Neuronal stem cell (in vitro differentiated cells): ENCODE measurements around the gene MAP3K14.
A peak's percentile ranks its signal among the peaks of the same experiment; 100 is the strongest.

Source experiments
- DNase-seq: peaks from one replicate; pipeline ENCODE4 v3.0.0-alpha.2; 2013; ENCODE audit warnings: low spot score
- H2AFZ ChIP-seq: one replicate; pipeline ENCODE4 v1.6.1; 2013; ENCODE audit warnings: mild to moderate bottlenecking, low read length, inconsistent platforms
- H2AK5ac ChIP-seq: 2 replicates; pipeline ENCODE4 v1.6.1; 2013; ENCODE audit warnings: low read depth, mild to moderate bottlenecking, inconsistent platforms, low read length, moderate library complexity, mixed read lengths
- H2BK120ac ChIP-seq: 2 replicates; pipeline ENCODE4 v1.6.1; 2013; ENCODE audit warnings: low read depth, mild to moderate bottlenecking, inconsistent platforms, low read length, moderate library complexity, mixed read lengths
- H2BK12ac ChIP-seq: one replicate; pipeline ENCODE4 v1.6.1; 2013; ENCODE audit warnings: low read length, inconsistent platforms
- H2BK15ac ChIP-seq: 2 replicates; pipeline ENCODE4 v1.6.1; 2013; ENCODE audit warnings: mild to moderate bottlenecking, low read length, inconsistent platforms, mixed read lengths
- H2BK5ac ChIP-seq: one replicate; pipeline ENCODE4 v1.6.1; 2013; ENCODE audit warnings: inconsistent platforms, mild to moderate bottlenecking, low read length, moderate library complexity
- H3K14ac ChIP-seq: one replicate; pipeline ENCODE4 v1.6.1; 2013; ENCODE audit warnings: low read length, inconsistent platforms
- H3K18ac ChIP-seq: 2 replicates; pipeline ENCODE4 v1.6.1; 2013; ENCODE audit warnings: low read length, inconsistent platforms
- H3K23ac ChIP-seq: 2 replicates; pipeline ENCODE4 v1.6.1; 2013; ENCODE audit warnings: low read depth, mild to moderate bottlenecking, mixed read lengths, low read length, inconsistent platforms; ENCODE audit not compliant: poor library complexity
- H3K27ac ChIP-seq: replicated peaks from 3 replicates; pipeline ENCODE4 v1.5.1; 2013; ENCODE audit warnings: low read length, inconsistent platforms
- H3K27me3 ChIP-seq, 3 experiments: 2 replicates each; pipeline ENCODE4 v1.6.1; 2013; ENCODE audit warnings: low read length in 3 of 3, mild to moderate bottlenecking in 2 of 3, inconsistent platforms in 1 of 3, low read depth in 1 of 3, mixed read lengths in 1 of 3, moderate library complexity in 1 of 3; ENCODE audit not compliant: control insufficient read depth in 3 of 3, insufficient read depth in 3 of 3
- H3K36me3 ChIP-seq, 2 donors: replicated peaks in 1 of 2; 2 replicates each; pipeline ENCODE4 v1.6.1; 2013; ENCODE audit warnings: low read length in 2 of 2; ENCODE audit not compliant: control insufficient read depth in 2 of 2, insufficient read depth in 2 of 2
- H3K4ac ChIP-seq: 2 replicates; pipeline ENCODE4 v1.6.1; 2013; ENCODE audit warnings: inconsistent platforms, mild to moderate bottlenecking, low read length, moderate library complexity
- H3K4me1 ChIP-seq, 2 donors: 1 replicate in 1 of 2; 2 replicates in 1 of 2; pipeline ENCODE4 v1.6.1; 2013; ENCODE audit warnings: low read length in 2 of 2, low read depth in 1 of 2; ENCODE audit not compliant: control insufficient read depth in 2 of 2, insufficient read depth in 1 of 2
- H3K4me2 ChIP-seq: one replicate; pipeline ENCODE4 v1.6.1; 2013; ENCODE audit warnings: mild to moderate bottlenecking, low read length, inconsistent platforms; ENCODE audit not compliant: insufficient read depth, poor library complexity, severe bottlenecking
- H3K4me3 ChIP-seq, 2 donors: 2 replicates each; pipeline ENCODE4 v1.5.1; 2013; ENCODE audit warnings: low read length in 2 of 2, mild to moderate bottlenecking in 2 of 2, inconsistent platforms in 1 of 2, moderate library complexity in 1 of 2
- H3K79me1 ChIP-seq: one replicate; pipeline ENCODE4 v1.6.1; 2013; ENCODE audit warnings: low read depth, mild to moderate bottlenecking, inconsistent platforms, low read length, moderate library complexity
- H3K9ac ChIP-seq: one replicate; pipeline ENCODE4 v1.6.1; 2013; ENCODE audit warnings: mild to moderate bottlenecking, low read depth, low read length, inconsistent platforms; ENCODE audit not compliant: poor library complexity
- H3K9me3 ChIP-seq, 2 donors: replicated peaks in 1 of 2; 2 replicates each; pipeline versions ENCODE3 to v1.6.1; 2013; ENCODE audit warnings: low read length in 2 of 2, mild to moderate bottlenecking in 2 of 2, inconsistent platforms in 1 of 2, low read depth in 1 of 2, mixed read lengths in 1 of 2, moderate library complexity in 1 of 2; ENCODE audit not compliant: control insufficient read depth in 2 of 2, insufficient read depth in 1 of 2
- H4K8ac ChIP-seq: one replicate; pipeline ENCODE4 v1.6.1; 2013; ENCODE audit warnings: low read depth, mild to moderate bottlenecking, inconsistent platforms, low read length, moderate library complexity
- H4K91ac ChIP-seq: one replicate; pipeline ENCODE4 v1.6.1; 2013; ENCODE audit warnings: low read length, low read depth, mild to moderate bottlenecking, inconsistent platforms; ENCODE audit not compliant: poor library complexity
- WGBS, 2 donors: extraction: QIAGEN DNeasy Blood & Tissue Kit; methylation state at CpG; one replicate each; pipeline ENCODE4 v1.1.7; 2013; ENCODE audit warnings: missing lambda C conversion rate in 2 of 2, mixed read lengths in 1 of 2; ENCODE audit not compliant: insufficient read length in 2 of 2, insufficient replicate concordance in 1 of 2; ENCODE audit errors: extremely low coverage in 2 of 2; 5-methylcytosine and 5-hydroxymethylcytosine counted together

MAP3K14 gene

DNA sequence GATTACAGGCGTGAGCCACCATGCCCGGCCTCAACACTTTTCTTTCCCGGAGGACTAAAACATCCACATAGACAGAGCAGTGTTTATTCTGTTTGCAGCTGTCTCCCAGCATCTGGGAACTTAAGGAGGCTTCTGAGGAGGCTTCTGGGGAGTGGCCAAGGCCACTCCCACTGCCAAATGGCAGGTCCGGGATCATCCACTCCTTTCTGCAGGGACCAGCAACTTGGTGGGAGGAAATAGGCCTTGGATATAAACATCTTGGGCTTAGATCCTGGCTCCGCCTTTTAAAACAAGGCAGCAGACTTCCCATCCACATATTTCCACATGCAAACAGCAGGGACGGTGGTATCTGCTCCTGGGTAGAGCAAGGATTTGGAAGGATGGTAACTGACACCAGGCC, 40.8 kb downstream of the MAP3K14 start:
- H3K23ac ChIP-seq = no peak overlapping the region
- H2AFZ ChIP-seq = no peak overlapping the region
- no peak overlapping the region for H3K9ac ChIP-seq
- no CpG with 5 or more reads among the region's 6 CpGs for WGBS, 2 donors
- peaks cover 0 to 1% of the 10 kb centered on the region in 2 donors for H3K4me1 ChIP-seq
- H4K91ac ChIP-seq = no peak overlapping the region
- no peak overlapping the region for H3K4ac ChIP-seq
- H3K9me3 ChIP-seq = no peaks in the 10 kb centered on the region
- no peaks in the 10 kb centered on the region for H3K27me3 ChIP-seq
- no peak overlapping the region for H3K27ac ChIP-seq
- no peak overlapping the region for H2BK5ac ChIP-seq
- peaks cover 13 to 40% of the 10 kb centered on the region in 2 donors for H3K36me3 ChIP-seq
- no peaks in the 10 kb centered on the region for H3K79me1 ChIP-seq
- no peak overlapping the region for H3K18ac ChIP-seq
- no peak overlapping the region for H3K14ac ChIP-seq
- no peak overlapping the region for H3K4me3 ChIP-seq
- H4K8ac ChIP-seq = no peak overlapping the region
- H2AK5ac ChIP-seq = no peak overlapping the region
- H2BK120ac ChIP-seq = no peak overlapping the region
- H2BK12ac ChIP-seq = no peak overlapping the region
- no peak for DNase-seq
- no peak overlapping the region for H3K4me2 ChIP-seq
- no peak overlapping the region for H2BK15ac ChIP-seq

- H2BK12ac ChIP-seq = no peak overlapping the region
- no peak overlapping the region for H4K8ac ChIP-seq
- H2BK120ac ChIP-seq = no peak overlapping the region
- H4K91ac ChIP-seq = no peak overlapping the region
- no peak overlapping the region for H3K4me2 ChIP-seq
- DNase-seq = no peak
- peaks cover 26 to 55% of the 10 kb centered on the region in 2 donors for H3K36me3 ChIP-seq
- H3K4me3 ChIP-seq = no peak overlapping the region
- H2AFZ ChIP-seq = no peak overlapping the region
- H3K4me1 ChIP-seq = peaks cover 0 to 3% of the 10 kb centered on the region in 2 donors
- no peaks in the 10 kb centered on the region for H3K79me1 ChIP-seq
- no peak overlapping the region for H3K23ac ChIP-seq
- H3K14ac ChIP-seq = no peak overlapping the region
- no peak overlapping the region for H3K27ac ChIP-seq
- no peak overlapping the region for H2AK5ac ChIP-seq
- no peak overlapping the region for H3K4ac ChIP-seq
- H2BK15ac ChIP-seq = no peak overlapping the region
- no peaks in the 10 kb centered on the region for H3K27me3 ChIP-seq
- H3K18ac ChIP-seq = no peak overlapping the region
- no peaks in the 10 kb centered on the region for H3K9me3 ChIP-seq
- peak overlapping the region; percentile 21 for H3K9ac ChIP-seq
- H2BK5ac ChIP-seq = peak overlapping the region; percentile 39
- WGBS, 2 donors = no CpG with 5 or more reads among the region's 5 CpGs
Measured at GRCh38 chr17:45274033-45274432, 42.8 kb downstream of the MAP3K14 start.

DNA sequence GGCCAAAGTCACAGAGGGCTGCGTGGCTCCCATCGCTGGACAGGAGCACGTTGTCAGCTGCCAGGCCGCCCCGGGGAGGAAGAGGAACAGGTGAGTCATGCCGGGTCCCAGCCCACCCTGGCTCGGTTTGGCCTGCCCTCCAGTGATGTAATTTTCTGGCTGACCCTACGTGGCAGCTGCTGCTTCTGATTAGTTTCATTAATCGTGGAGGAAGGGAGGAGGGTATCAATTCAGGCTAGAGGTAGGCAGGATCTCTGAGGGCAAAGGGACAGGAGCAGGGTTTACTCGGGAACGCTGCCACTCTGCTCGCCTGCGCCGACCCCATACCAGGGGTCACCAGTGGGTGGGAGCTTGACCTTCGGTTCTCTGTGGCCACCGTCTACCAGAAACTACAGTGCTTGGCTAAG, 43.3 kb downstream of the MAP3K14 start:
- Histone ChIP-seq H3K9me3 (no peaks in the 10 kb centered on the region), H3K4me1 (peaks cover 0 to 3% of the 10 kb centered on the region in 2 donors), H4K8ac (no peak overlapping the region), H2AK5ac (no peak overlapping the region), H3K36me3 (peaks cover 30 to 56% of the 10 kb centered on the region in 2 donors), H3K4ac (no peak overlapping the region), H3K4me3 (no peak overlapping the region), H3K79me1 (no peaks in the 10 kb centered on the region), H2BK120ac (no peak overlapping the region), H2BK15ac (no peak overlapping the region), H3K18ac (no peak overlapping the region), H2AFZ (no peak overlapping the region), H3K27ac (no peak overlapping the region), H3K27me3 (no peaks in the 10 kb centered on the region), H2BK5ac (no peak overlapping the region), H2BK12ac (no peak overlapping the region), H4K91ac (no peak overlapping the region), H3K14ac (no peak overlapping the region), H3K4me2 (no peak overlapping the region), H3K23ac (no peak overlapping the region), H3K9ac (peak overlapping the region; percentile 21)
- WGBS, 2 donors = no CpG with 5 or more reads among the region's 16 CpGs
- DNase-seq = no peak

- no peak for DNase-seq
- no peak overlapping the region for H3K27ac ChIP-seq
- H4K8ac ChIP-seq = no peak overlapping the region
- peaks cover 41 to 75% of the 10 kb centered on the region in 2 donors for H3K36me3 ChIP-seq
- no peak overlapping the region for H3K14ac ChIP-seq
- no peak overlapping the region for H3K23ac ChIP-seq
- no peaks in the 10 kb centered on the region for H3K9me3 ChIP-seq
- WGBS, 2 donors = 100% methylated on average over 1 of the region's 3 CpGs; no CpG with 5 or more reads in 1 of the 2 donors
- H3K27me3 ChIP-seq = no peaks in the 10 kb centered on the region
- no peak overlapping the region for H3K4me2 ChIP-seq
- H2AFZ ChIP-seq = no peak overlapping the region
- no peak overlapping the region for H3K9ac ChIP-seq
- H3K79me1 ChIP-seq = no peaks in the 10 kb centered on the region
- no peak overlapping the region for H2BK120ac ChIP-seq
- no peak overlapping the region for H3K4ac ChIP-seq
- H3K4me3 ChIP-seq = no peak overlapping the region
- no peak overlapping the region for H2BK12ac ChIP-seq
- no peak overlapping the region for H2BK5ac ChIP-seq
- no peak overlapping the region for H2AK5ac ChIP-seq
- H3K4me1 ChIP-seq = peaks cover 0 to 2% of the 10 kb centered on the region in 2 donors
- no peak overlapping the region for H3K18ac ChIP-seq
- H2BK15ac ChIP-seq = no peak overlapping the region
- no peak overlapping the region for H4K91ac ChIP-seq
Measured at GRCh38 chr17:45271603-45272002, 45.2 kb downstream of the MAP3K14 start.
